GM19023 (cell line): ENCODE data around the gene NACC1.
"Not testable (repeated sequence)": the region's sequence is repeated elsewhere in the genome, so short reads cannot be mapped to it uniquely, and the experiment has no call there.

Experiments used
- ATAC-seq: cut with Tn5 transposase; IDR thresholded peaks from one replicate; pipeline ENCODE4 v1.9.1; 2021; ENCODE audit warnings: mild to moderate bottlenecking, moderate library complexity; ENCODE audit not compliant: unreplicated experiment

NACC1 gene

GRCh38 chr19:13138171-13138915, 20.3 kb downstream of the NACC1 start:
- ATAC-seq: no peak

DNA sequence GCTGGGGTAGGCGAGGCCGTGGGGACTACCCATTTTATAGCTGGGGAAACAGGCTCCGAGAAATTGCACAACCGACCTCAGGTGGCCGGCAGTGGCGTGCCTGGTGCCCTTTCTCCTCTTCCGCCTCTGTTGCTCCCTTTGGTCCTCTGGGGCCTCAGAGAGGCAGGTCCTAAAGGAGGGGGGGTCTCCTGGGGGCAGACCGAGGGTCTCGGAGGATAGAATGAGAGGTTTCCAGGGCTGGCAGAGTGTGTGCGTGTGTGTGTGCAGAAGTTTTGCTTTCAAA, 20.8 kb downstream of the NACC1 start:
- ATAC-seq: no peak

DNA sequence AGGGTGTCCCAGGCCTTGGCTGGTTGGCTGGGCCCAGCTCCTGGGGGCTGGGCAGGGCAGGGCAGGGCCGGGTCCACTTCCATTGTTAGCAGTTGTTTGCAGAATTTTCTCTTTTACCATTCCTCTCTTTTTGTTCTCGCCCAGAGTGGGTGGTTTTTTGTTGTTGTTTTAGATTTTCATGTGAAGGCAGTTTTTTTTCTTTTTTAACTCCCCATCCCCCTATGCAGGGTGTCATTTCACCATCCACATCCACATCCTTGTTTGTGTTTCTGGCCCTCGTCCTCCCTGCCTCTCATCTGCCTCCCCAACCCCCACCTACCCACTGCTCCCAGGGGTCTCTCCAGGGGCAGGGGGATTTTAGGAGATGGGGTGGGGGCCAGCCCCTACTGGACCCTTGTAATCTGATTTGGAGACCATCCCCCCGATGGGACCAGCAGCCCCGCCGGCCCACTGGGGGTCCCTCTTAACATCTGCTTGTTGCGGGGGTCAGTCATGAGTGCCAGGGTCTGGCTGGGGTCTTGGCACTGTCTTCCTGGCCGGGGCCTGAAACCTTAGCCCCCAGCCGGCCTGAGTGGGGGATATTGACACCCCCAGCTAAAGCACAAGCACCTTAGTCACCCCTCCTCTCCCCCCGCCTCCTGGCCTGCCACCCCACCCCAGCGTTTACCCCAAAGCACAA, 21.7 kb downstream of the NACC1 start:
- no peak for ATAC-seq

DNA sequence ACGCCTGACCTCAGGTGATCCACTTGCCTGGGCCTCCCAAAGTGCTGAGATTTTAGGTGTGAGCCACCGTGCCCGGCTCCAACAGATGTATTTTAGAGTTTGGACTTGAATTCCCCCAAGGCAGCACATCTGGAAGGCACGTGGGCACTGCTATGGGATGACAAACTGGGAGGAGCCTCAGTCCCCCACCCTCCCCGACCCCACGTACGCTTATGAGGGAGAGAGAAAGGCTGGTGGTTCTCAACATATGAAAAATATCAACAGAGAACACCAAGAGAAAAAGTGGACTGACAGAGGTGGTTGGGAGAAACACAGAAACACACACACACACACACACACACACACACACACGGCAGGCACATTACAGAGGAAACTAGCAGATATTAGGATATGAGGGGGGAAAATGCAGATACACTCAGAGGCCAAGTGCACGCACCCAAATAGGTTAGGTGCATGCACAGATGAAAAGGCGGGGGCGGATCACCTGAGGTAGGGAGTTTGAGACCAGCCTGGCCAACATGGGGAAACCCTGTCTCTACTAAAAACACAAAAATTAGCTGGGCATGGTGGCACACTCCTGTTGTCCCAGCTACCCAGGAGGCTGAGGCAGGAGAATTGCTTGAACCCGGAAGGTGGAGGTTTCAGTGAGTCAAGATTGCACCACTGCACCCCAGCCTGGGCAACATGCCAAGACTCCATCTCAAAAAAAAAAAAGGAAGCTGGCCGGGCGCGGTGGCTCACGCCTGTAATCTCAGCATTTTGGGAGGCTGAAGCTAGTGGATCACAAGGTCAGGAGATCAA, 28.9 kb downstream of the NACC1 start:
- ATAC-seq: no peak

- ATAC-seq: not testable (repeated sequence)
Measured at GRCh38 chr19:13149173-13149627, 31.1 kb downstream of the NACC1 start.

DNA sequence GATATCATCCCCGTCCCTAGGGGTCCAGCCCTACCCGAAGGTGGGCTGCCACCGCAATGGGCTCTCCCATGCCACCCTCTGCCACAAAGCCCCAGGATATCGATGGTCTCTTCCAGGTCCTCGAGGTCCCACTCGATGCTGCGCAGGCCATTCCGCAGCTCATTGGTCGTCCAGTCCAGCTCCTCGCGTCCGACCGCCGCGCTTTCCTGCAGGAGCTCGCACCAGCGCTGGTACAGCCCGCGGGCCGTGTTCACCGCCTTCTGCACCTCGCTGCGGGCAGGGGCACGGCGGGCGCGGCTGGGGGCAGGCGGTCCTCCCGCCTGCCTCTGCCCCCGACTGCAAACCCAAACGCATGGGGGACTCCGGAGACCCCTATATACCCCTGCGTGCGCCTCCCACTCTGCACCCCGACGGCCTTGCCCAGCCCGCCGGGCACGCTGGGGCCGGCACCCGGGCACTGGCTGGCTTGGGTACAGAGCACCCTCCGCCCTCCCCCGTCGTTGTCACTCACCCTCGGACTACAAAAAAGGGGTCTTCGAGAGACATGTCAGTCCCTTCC, 31.6 kb downstream of the NACC1 start:
- no peak for ATAC-seq

DNA sequence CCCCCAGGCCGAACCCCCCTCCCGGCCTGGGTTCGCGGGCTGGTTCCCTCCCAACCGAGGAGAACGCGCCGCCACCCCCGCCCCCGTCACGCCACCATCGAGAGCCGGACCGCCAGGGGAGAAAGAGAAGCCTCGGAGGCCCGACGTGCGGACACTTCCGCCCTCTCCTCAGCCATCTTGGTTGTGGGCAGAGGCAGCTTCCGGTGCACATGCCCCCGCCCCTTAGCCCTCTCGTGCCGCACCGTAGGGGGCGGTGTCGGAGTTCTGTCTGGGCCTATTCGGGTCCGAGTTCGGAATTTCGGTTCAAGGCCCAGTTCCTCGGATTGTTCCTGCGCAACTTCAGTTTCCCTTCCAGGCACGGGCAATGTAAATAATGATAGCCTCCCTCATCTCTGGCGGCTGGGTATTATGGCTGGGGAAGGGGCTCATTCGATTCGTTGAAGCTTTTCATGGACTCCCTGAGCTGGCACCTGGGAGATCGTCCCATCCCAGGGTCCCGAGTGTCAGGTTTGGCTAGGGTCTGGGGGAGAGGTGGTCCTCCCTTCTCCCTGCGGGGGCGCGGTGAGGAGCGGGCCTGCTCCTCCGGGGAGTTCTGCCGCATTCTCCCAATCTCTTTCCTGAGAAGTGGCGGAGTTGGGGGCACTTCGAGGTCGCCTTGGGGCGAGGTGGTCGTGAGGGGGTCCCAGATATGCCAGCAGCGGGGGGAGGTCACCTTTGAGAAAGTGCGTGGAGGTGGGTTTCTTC, 32.3 kb downstream of the NACC1 start, which contains the start of the genes IER2 and STX10:
IER2 (plus strand) TSS at position 225 of the 744 bp plus-strand sequence. CDS start 2,776 bp downstream, outside the sequence.
STX10 (minus strand) TSS at position 189 of the 744 bp plus-strand sequence. CDS start 202 bp downstream, outside the sequence.
- ATAC-seq: peak; percentile 44

- peak; percentile 1 for ATAC-seq
Measured at GRCh38 chr19:13150931-13151604, 33.0 kb downstream of the NACC1 start.

DNA sequence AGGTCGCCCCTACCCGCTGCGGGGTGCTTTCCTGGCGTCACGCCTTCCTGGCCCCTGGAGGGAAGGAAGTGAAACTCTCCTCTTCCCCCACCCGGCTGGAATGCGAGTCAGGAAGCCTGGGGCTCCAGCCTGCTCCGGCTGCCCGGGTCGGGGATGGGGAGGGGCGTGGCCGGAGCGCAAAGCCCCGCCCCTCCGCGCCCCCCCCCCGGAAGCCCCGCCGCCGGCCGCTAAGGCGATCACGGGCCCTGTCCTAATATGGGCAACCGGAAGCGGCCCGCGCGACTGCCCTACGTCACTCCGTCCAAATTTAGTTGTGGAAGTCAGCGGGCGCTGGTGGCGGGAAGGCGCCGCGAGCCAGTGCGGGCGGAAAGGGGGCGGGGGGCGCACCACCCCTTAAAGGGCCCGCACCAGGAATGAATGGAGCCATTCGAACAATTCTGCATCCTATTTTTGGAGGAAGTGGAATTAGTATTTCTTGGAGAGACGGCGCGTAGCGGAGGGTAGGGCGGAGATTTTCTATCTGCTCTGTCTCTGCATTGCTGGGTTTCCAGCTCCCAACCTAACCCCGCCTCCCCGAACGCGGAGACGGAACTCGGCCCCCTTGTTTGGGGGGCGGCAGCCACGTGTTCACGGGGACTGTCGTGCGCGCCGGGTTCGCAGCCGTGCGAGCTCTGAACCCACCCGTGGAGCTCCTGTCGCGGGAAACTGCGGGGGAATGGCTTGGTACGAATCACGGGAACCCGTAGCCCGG, 33.7 kb downstream of the NACC1 start:
- peak; percentile 34 for ATAC-seq

DNA sequence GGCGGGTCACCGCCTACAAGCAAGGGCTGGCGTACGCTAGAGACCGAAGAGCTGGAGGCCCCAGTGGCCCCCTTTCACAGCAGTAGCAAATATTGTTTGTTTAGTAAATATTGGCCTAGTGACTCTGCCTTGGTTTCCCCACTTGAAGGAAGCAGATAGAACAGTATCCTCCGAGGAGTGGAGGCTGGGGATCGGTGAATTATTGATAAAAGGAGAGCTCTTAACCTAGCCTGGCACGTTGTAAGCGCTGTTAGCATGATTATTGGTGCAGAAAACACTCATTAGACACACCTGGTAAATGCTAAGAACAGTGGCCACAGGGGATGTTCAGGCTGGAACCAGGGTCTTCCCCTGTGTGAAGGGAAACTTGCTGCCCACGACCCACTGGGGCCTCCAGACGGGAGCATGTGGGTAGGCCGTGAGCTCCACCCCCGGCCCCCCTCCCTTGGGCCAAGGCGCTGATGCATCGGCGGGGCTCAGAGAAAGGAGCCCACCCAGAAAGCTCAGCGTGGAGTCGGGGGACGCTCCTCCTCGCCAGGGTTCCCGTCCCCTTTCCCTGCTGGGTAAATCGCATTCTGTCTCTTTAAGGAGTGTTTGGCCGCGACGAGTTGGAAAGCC, 34.4 kb downstream of the NACC1 start:
- peak; percentile 11 for ATAC-seq

DNA sequence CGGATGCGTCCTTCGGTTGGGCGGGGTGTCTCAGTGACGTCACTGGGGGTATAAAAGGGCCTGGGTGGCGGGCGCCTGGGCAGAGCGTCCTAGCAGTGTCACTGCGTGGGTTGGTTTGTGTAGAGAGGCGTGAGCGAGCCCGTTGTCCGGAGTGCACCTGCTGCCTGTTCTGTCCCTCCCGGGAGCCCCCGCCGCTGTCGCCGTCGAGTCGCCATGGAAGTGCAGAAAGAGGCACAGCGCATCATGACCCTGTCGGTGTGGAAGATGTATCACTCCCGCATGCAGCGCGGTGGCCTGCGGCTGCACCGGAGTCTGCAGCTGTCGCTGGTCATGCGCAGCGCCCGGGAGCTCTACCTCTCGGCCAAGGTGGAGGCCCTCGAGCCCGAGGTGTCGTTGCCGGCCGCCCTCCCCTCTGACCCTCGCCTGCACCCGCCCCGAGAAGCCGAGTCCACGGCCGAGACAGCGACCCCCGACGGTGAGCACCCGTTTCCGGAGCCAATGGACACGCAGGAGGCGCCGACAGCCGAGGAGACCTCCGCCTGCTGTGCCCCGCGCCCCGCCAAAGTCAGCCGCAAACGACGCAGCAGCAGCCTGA, 35.0 kb downstream of the NACC1 start:
- peak; percentile 38 for ATAC-seq

GRCh38 chr19:13153569-13154240, 35.6 kb downstream of the NACC1 start:
- no peak for ATAC-seq

GRCh38 chr19:13154241-13154778, 36.2 kb downstream of the NACC1 start:
- ATAC-seq: no peak

- ATAC-seq: no peak
Measured at GRCh38 chr19:13154911-13155471, 36.9 kb downstream of the NACC1 start.

GRCh38 chr19:13155472-13156359, 37.7 kb downstream of the NACC1 start:
- no peak for ATAC-seq

- ATAC-seq: no peak
Measured at GRCh38 chr19:13159713-13160112, 41.6 kb downstream of the NACC1 start.
